GM19328 (cell line): ENCODE data around the gene CX3CR1.
"Not testable (repeated sequence)": the region's sequence is repeated elsewhere in the genome, so short reads cannot be mapped to it uniquely, and the experiment has no call there.

Source experiments
- ATAC-seq: cut with Tn5 transposase; IDR thresholded peaks from one replicate; pipeline ENCODE4 v1.9.1; 2021; ENCODE audit warnings: mild to moderate bottlenecking, moderate library complexity; ENCODE audit not compliant: unreplicated experiment

CX3CR1 gene

DNA sequence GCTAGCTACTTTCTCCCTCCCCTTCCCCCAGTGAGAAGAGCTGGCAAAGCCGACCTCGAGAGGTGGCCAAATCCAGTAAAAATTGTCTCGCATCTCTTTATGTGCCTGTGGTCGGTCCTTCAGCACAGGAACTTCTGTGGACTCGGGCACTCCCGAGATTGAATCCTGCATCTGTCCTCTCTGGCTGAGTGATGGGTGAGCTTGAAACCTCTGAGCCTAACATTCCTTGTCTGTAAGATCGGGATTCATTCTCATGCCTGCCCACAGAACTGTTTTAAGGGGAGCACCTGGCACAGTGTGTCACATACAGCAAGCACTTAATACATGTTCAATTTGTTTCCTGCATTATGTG, 11.3 kb downstream of the CX3CR1 start:
- no peak for ATAC-seq

DNA sequence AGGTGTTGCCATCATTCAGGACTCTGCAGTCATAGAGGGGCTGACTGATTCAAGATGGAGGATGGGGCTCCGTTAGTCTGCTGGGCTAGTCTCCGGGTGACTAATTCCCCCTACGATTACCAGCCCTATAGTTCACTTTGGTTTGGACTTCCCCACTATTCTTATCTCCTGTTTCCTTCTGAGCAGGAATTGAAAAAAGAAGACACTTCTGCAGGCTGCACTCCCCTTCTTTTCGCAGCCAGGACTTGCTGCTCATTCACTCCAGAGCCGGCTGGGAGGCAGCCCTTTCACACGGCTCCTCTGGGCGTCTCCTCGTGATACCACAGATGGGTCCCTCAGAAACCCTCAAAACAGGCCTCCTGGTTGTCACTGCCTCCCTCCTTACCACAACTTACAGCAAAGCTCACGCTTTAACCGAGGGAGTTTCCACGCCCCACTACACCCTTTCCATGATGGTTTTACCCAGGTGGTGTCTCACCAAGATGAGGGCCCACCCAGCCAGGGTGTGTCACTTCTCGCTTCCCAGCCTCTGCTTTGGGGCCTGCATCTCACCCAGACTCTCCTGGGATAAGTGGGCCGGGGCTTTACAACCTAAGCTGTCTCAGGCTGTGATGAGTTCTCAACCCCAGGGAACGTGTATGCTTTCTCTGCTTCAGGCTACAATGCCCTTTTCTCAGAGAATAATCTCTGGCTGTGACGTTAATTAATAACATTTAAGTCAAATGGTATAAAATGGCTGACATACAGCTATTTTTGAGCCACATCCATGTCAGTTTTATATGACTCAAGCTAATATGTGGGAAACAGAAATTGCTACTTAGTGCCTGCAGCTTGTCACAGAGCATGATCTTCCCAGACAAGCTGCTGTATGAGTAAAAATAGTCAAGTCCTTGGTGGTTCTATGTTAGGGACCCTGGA, 11.9 kb downstream of the CX3CR1 start:
- no peak for ATAC-seq

DNA sequence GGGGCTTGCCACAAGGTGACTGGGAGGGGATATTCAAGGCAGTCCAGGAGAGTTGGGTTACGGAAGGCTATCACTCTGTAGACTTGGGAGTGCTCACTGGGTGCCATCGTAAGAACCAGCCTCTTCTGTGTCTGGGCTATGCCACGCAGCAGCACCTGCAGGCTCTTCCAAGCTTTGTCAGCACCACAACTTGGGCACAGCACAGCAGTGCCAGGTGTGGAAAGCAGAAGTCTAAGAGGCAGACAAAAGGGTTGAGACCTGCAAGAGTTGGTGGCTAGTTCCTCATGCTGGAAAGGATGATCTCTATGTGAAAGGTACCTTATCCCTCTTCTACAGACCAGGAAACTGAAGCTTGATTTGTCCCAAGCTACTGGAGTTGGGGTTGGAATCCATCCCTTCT, 15.8 kb downstream of the CX3CR1 start:
- no peak for ATAC-seq

DNA sequence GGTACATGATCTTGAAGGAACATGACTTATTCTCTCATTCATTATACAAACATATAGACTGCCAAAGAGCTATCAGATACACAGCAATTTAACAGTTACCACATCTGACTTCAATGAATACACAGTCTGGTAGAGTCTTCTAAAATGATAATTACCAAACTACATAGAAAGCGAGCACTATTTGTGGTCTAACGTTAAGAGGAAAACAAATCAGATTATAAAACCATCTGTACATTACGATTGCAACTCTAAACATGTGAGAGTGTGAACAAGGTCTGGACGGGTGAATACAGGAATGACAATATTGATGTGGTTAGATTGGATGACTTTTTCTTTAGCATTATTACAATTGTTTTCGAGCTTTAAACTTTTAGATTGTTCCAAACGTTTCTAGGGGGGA, 16.3 kb downstream of the CX3CR1 start:
- ATAC-seq = no peak

DNA sequence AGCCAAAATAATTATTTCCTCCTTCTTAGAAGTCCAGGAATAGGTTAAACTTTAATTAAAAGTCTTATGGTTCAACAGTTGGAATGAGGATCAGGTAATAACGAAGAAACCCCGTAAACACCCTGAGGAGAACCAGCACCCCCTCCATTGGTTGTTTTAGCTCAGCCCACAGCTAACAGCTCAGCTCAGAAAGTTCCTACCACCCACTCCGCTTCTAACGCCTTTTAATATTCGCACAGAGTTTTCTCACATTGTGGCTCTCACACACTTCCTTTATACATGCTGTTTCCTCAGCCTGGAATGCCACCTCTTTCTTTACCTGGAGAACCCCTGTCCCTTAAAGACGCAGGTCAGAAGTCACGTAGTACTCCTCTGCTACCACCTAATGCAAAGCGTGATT, 17.0 kb downstream of the CX3CR1 start:
- ATAC-seq = no peak

DNA sequence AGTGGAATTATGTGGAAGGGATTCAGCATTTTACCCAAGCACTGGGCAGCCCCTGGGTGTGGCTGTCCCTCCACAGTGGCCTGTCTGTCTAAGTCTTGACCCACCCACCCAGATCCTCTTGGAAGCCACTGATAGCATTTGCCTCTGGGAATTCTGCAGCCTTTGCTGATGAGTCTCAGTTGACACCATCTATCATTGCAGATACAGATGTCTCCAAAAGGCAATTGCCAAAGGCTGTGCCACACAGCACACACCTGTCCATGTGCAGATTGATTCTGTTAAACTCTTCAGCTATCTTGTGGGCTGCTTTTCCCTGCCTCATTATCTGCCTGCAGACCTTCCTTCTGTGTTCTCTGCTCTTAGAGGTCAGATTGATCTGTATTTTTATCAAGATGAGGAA, 18.1 kb downstream of the CX3CR1 start:
- no peak for ATAC-seq

DNA sequence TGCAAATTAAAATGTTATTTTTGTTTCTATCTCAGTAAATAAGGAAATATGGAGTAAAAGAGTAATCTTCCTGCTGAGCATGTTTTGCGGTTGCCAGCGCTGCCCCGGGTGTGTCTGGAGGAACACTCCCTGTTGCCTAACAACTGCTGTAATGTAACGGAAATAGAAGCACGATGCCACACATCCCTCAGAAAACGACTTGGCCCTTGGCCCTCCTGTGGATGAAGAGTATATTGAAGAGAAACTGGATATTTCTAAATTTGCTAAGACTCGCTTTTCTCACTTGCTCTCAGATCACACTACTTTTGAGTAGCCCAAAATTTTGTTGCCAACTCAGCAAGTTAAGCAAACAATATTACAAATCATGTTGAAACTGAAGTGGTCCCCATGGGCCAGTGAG, 18.9 kb downstream of the CX3CR1 start:
- ATAC-seq = no peak

DNA sequence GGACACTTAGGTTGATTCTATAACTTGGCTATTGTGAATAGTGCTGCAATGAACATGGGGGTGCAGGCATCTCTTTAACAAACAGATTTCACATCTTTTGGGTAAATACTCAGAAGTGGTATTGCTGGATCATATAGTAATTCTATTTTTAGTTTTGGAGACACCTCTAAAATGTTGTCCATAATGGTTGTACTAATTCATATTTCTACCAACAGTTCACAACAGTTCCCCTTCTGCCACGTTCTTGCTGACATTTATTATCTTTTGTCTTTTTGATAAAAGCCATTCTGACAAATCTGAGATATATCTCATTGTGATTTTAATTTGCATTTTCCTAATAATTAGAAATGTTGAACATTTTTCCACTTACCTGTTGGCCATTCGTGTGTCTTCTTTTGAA, 19.5 kb downstream of the CX3CR1 start:
- no peak for ATAC-seq

DNA sequence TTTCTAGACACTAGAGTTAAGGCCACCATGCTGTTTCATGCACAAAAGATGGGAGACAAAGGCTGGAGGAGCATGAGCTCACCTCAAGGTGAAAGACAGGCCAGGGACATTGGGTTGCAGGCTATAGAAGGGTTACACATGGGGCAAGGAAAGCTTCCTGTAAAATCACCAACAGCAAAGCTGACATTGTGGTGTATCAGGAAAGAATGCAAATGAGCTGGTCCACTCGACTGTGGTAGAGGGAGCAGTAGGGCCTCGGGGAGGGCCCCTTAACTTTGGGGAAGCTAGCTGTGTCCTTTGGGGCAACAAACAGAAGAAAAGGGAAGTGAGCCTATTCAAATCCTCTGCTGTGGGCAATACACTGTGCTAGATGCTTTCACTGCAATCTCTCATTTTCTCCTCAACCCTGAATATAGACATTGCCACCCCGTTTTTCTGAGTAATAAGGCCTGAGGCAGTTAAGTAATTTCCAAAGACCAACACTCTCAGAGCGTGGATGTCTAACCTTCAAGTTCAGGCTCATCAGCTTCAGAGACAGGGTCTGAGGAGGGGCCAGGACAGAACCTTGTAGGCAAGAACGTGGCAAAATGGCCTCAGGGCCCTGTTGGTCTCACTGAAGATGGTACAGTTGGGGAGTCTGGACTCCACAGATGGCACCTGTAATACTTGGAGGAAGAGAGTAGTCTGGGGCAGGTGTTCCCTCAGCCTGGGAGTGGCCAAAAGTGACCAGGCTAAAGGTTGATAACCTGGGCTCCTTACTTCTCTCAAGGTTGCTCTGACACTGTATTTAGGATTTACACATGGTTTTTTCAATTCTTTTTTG, 24.1 kb downstream of the CX3CR1 start:
- ATAC-seq = peak; percentile 99

DNA sequence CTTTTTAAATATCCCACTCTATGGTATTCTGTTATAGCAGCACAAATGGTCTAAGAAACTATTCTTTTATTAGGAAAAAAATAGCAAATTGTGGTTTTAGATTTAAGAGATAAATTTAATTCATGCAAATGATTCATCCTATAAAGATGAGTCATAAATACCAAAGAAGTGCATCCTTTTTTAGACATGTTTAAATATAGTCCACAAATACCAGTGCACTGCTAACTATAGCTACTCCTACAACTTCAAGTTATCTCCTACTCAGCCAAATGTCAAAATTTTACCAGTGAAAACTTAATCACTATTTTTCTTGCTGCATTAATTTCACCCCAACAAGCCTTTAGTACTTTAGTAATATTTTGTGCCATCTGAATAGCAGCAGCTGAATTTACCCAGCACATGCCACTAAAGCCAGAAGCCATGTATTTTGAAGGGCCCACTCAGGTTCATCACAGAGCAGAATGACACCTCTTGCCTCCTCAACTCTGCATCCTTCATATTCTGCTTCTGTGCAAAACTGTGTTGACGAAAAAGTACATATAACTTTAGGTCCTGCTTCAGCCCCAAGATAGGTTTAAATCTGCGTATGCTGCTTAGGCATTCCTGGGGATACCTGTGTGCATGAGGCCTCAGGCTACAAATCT, 24.9 kb downstream of the CX3CR1 start:
- ATAC-seq = no peak

DNA sequence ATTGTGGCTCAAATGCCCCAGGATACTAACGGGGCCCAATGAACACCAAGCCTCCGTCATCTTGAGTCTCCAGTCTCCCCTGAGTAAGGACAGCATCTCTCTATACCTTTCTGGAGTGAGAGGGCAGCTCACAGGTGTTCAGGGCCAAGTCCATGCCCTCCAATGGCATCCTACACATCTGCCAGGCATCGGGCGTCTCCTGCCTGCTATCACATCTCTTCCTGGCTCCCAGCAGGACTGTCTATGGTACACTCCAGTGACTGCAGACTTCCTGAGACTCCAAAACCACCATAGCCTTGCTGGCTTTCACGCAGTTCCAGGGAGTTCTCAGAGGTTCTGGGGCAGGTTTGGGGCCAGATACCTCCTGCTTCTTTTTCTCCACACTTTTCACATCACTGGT, 28.3 kb downstream of the CX3CR1 start:
- no peak for ATAC-seq

DNA sequence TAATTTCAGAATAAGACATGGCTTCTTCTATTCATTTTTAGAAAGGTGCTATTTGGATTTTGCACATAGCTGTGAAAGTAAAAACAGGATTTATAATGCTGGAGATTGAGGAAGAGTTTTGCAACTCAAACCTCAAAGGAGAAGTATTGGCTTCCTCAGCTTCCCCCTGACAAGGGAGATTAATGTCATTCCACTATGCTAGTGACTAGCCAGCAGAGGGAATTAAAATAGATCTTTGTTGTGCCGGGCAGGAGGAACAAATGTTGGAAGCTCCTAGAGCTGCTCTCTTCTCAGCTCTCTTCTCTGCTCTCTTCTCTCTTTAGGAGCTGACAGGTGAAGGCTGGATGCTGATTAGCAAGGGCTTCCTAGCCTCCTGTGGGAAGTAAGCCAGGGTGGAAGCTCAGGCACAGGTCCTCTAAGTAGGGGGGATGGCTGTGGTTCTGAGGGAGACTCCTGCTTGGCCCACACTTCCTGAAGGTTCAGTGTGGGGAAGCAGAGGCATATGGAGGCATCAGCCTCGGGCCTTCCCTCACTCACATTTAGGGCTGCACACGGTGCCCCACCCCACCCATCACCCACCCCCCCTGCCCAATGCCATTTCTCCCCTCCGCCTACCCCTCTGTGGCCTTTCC, 29.6 kb downstream of the CX3CR1 start:
- ATAC-seq = no peak

DNA sequence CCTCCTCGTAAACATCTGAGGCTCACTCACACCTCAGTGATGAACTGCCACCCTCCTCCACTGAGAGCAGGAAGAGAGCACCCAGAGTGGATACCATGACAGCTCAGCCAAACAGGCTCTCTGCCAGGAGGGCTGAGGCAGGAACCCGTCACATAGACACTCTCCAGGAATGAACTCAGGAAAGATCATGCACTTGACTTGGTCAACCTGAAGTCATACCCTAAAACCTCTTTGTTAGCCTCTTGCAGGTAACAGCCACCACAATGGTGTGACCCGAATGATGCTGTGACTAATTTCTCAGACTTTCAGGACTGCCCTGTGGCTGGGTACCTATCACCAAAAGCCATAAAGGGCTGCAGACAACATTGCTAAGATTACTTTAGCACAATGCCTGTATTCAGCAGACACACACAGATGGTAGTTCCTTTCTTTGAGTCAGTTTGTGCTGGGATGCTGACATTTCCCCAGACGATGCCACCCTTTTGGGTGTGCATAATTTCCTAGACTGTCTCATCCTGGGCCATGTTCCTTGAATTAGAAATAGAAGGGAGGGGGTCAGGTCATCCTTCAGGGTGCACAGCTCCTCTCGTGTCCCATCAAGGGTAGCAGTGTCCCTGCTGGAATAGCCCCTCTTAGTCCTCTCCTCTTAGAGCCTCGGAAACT, 30.3 kb downstream of the CX3CR1 start:
- no peak for ATAC-seq

DNA sequence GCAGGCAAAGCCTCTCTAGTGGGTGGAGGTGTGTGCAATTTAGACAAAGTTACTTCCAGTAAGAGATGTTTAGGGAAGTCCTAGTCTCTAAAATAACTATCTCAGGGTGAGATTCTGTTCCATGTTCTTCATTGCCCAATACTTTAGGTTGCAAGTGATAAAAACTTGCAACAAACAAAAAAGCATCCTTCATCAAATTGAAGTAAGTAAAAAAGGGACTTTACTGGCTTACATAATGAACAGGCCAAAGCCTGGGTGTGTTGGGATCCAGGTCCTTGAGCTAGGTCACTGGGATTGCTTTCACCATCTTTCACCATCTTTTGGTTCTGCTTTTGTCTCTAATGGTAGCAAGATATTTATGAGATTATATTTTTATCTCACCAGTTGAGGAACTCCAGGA, 38.3 kb downstream of the CX3CR1 start:
- no peak for ATAC-seq

DNA sequence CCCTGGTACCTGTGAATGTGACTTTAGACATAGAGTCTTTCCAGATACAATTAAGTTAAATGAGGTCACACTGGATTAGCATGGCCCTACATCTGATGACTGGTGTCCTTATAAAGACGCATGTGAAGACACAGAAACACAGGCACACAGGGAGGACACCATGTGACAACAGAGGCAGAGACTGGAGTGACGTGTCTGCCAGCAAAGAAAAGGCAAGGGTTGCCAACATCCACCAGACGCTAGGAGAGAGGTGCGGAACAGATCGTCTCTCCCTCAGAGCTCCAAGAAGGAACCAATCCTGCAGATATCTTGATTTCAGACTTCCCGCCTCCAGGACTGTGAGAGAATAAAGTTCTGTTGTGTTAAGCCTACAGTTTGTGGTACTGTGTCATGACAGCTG, 42.8 kb downstream of the CX3CR1 start:
- no peak for ATAC-seq

DNA sequence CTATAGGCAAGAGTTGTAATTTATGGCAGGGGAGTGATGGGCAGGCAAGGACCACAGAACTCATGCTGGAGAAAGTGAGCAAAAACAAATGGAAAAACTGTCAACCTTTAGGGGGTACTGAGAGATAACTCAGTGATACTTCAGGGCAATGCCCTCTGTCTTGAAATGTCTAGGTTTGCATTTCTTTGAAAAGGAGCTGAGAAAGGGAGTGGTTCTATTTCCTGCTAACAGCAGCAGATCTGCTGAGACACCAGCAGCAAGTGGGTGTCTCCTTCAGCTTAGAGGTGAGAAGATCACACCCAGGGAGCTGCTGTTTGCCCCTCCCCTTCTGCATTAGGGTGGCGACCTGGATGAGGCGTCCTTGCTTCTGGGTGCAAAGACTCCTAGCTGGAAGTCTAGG, 45.2 kb downstream of the CX3CR1 start:
- ATAC-seq = no peak

DNA sequence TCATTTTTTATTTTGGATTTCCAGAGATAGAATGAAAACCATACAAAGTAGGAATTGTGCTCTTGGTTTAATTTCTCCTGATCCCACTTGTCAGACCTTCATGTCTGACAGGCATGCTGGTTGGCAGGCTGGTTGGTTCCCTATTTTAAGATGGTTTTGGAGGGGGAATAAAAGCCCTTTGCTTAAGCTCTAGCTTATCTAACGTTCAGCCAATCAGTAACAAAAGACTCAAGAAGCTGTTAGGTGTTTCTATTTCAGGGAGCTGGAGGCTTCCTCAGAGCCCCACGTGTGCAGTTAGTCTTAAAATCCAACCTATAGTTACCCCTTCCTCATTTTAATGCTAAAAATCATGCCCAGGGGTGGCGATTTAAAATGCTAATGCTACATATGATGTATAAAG, 47.0 kb downstream of the CX3CR1 start:
- no peak for ATAC-seq

DNA sequence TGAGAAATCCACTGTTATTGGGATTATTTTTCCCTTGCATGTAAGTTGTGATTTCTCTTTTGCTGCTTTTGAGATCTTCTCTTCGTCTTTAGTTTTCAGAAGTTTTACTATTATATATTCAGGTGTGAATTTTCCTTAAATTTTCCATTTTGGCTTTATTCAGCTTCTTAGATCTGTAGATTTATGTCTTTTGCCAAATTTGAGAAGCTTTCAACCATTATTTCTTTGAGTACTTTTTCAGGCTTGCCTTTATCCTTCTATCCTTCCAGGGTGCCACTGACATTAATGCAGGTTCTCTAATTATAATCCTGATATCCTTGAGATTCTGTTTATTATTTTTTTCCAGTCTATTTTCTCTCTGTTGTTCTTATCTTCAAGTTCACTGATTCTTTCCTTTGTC, 49.4 kb downstream of the CX3CR1 start:
- no peak for ATAC-seq

DNA sequence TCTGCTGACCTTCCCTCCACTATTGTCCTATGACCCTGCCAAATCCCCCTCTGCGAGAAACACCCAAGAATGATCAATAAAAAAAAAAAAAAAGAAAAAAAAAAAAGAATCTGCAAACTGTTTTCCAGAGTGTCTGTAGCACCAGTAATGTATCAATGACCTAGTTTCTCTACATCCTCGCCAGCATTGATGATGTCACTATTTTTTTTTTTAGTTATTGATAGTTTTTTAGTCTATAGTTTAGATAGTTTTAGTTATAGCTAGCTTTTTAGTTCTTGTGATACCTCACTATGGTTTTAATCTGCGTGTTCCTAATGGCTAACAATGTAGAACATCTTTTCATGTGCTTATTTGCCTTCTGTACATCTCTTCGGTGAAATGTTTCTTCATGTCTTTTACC, 51.3 kb downstream of the CX3CR1 start:
- ATAC-seq = no peak

DNA sequence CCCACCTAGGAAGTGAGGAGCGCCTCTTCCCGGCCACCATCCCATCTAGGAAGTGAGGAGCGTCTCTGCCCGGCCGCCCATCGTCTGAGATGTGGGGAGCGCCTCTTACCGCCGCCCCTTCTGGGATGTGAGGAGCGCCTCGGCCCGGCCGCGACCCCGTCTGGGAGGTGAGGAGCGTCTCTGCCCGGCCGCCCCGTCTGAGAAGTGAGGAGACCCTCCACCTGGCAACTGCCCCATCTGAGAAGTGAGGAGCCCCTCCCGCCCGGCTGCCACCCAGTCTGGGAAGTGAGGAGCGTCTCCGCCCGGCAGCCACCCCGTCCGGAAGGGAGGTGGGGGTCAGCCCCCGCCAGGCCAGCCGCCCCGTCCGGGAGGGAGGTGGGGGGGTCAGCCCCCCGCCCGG, 52.2 kb downstream of the CX3CR1 start:
- not testable (repeated sequence) for ATAC-seq
